ENCODE measurements around the gene GRIK5.

GRIK5 gene

GRCh38 chr19:41956621-41957020, 113.4 kb downstream of the GRIK5 start:
- no peak for DNase-seq (ENCODE audit: low read depth, low spot score)

DNA sequence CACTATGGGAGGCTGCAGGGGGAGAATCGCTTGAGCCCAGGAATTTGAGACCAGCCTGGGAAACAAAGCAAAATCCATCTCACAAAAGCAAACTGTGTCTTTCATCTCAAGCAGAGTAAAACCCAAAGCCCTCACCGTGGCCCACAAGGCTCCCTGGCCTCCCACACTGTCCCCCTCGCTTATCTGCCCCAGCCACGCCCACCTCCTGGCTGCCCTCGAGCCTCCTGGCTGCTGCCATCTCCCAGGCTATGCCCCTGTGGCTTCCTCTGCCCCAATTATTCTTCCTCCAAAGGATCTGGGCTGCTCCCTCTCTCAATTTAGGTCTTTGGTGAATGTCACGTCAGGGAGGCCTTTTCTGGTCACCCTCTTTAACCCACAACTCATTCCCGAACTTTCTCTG, 114.5 kb downstream of the GRIK5 start:
- DNase-seq (ENCODE audit: low read depth, low spot score): no peak

GRCh38 chr19:41951686-41952172, 118.3 kb downstream of the GRIK5 start:
- no peak for DNase-seq (ENCODE audit: low read depth, low spot score)

Data from brain pericyte (primary cell).